Gastroesophageal sphincter (tissue), 2 donors: ENCODE data around the gene THRA.

Experiments
- EP300 ChIP-seq: sonication (generic); formaldehyde crosslinking; IDR thresholded peaks from one replicate; pipeline ENCODE4 v1.6.1; 2017; ENCODE audit warnings: antibody characterized with exemption, mild to moderate bottlenecking
- POLR2A ChIP-seq, 2 donors: fragments of 450-650 bp; IDR thresholded peaks; one replicate each; pipeline ENCODE4 v1.6.1; 2017; ENCODE audit warnings: antibody characterized with exemption in 2 of 2, mild to moderate bottlenecking in 2 of 2, moderate library complexity in 1 of 2
- POLR2AphosphoS5 ChIP-seq: sonication (generic); formaldehyde crosslinking; IDR thresholded peaks from one replicate; pipeline ENCODE4 v1.6.1; 2017; ENCODE audit warnings: antibody characterized with exemption

GRCh38 chr17:40103688-40104087 lies 40.9 kb downstream of the THRA start:
- TF ChIP-seq POLR2A (IDR thresholded peaks at IDR 0.05): no peak
- no peak for TF ChIP-seq EP300
- no peak for TF ChIP-seq POLR2AphosphoS5
